Endothelial cell of umbilical vein (primary cell): ENCODE measurements around the gene DLD. TPM values are rescaled to one million over a fixed set of nuclear protein-coding genes. Genes with fewer than 3 reads are reported as not detected.

Experiments used
- BruUV-seq: library from RNA; stranded (reverse); fragments of 400-500 nt; replicated peaks from 2 replicates; lab custom pipeline; 2021; lab: Mats Ljungman, UMichigan
- CTCF ChIA-PET: fragments of 300-600, 350-600 bp; sonication (Branson Sonifier 250); formaldehyde crosslinking; loops from one replicate; lab custom pipeline; 2021; ENCODE audit warnings: antibody characterized with exemption, inconsistent platforms; lab: Charles Lee
- POLR2A ChIA-PET: fragments of 300-600, 350-600 bp; sonication (Branson Sonifier 250); formaldehyde crosslinking; loops from one replicate; lab custom pipeline; 2021; ENCODE audit warnings: antibody characterized with exemption, inconsistent platforms; lab: Charles Lee
- DNase-seq: peaks from one replicate; pipeline ENCODE4 v3.0.0-alpha.2; 2011; ENCODE audit warnings: low read depth, low spot score
- FAIRE-seq: peaks from 2 replicates; lab custom pipeline; 2011; peaks lifted over from hg19 to GRCh38; lab: Jason Lieb, UNC
- H2AFZ ChIP-seq: 2 replicates; pipeline ENCODE4 v1.6.0; 2012; ENCODE audit warnings: low read depth, low read length, control low read depth, inconsistent platforms
- H3K27ac ChIP-seq: 2 replicates; pipeline ENCODE4 v1.5.1; 2011; ENCODE audit warnings: low read depth, mild to moderate bottlenecking, control low read depth, low read length, moderate library complexity; ENCODE audit not compliant: insufficient read depth
- H3K27me3 ChIP-seq, 2 experiments: 2 replicates each; pipeline versions ENCODE4 v1.6.0 to v1.6.1; 2011; ENCODE audit warnings: low read length in 2 of 2, mixed read lengths in 1 of 2; ENCODE audit not compliant: control insufficient read depth in 2 of 2, insufficient read depth in 2 of 2
- H3K36me3 ChIP-seq, 2 experiments: 2 replicates in 1 of 2; 3 replicates in 1 of 2; pipeline ENCODE4 v1.5.1; 2011; ENCODE audit warnings: low read length in 2 of 2, mild to moderate bottlenecking in 1 of 2, moderate library complexity in 1 of 2; ENCODE audit not compliant: control insufficient read depth in 2 of 2, insufficient read depth in 2 of 2; ENCODE audit errors: extremely low read depth in 1 of 2
- H3K4me1 ChIP-seq: 3 replicates; pipeline ENCODE4 v1.5.1; 2011; ENCODE audit warnings: mild to moderate bottlenecking, low read length; ENCODE audit not compliant: control insufficient read depth, insufficient read depth; ENCODE audit errors: extremely low read depth
- H3K4me2 ChIP-seq: 2 replicates; pipeline ENCODE4 v1.6.1; 2011; ENCODE audit warnings: low read length, control low read depth, mixed read lengths; ENCODE audit not compliant: insufficient read depth
- H3K4me3 ChIP-seq, 3 experiments: fragments of 200-600 bp in 1 of 3; sonication (generic), shearing (Covaris generic) in 1 of 3; replicated peaks in 1 of 3; 2 replicates each; pipeline ENCODE4 v1.5.1; 2011 to 2016; ENCODE audit warnings: control low read depth in 3 of 3, low read length in 3 of 3, mild to moderate bottlenecking in 2 of 3, inconsistent platforms in 1 of 3, low read depth in 1 of 3, moderate library complexity in 1 of 3; ENCODE audit not compliant: insufficient read depth in 1 of 3
- H3K79me2 ChIP-seq: 2 replicates; pipeline ENCODE4 v1.6.0; 2012; ENCODE audit warnings: low read length, inconsistent platforms; ENCODE audit not compliant: control insufficient read depth, insufficient read depth
- H3K9ac ChIP-seq: replicated peaks from 2 replicates; pipeline ENCODE3; 2011; ENCODE audit warnings: low read length, control low read depth; ENCODE audit not compliant: insufficient read depth; ENCODE audit errors: extremely low read depth
- H3K9me1 ChIP-seq: replicated peaks from 3 replicates; pipeline ENCODE4 v1.6.0; 2011; ENCODE audit warnings: mild to moderate bottlenecking, low read length; ENCODE audit not compliant: control insufficient read depth, insufficient read depth; ENCODE audit errors: extremely low read depth
- H3K9me3 ChIP-seq: replicated peaks from 2 replicates; pipeline ENCODE4 v1.5.1; 2012; ENCODE audit warnings: low read length, inconsistent platforms; ENCODE audit not compliant: control insufficient read depth, insufficient read depth
- H4K20me1 ChIP-seq: replicated peaks from 2 replicates; pipeline ENCODE3; 2011; ENCODE audit warnings: mild to moderate bottlenecking, low read length; ENCODE audit not compliant: control insufficient read depth, insufficient read depth; ENCODE audit errors: extremely low read depth
- CTCF ChIP-seq, 2 donors: IDR thresholded peaks; 1 replicate in 1 of 2; 2 replicates in 1 of 2; pipeline ENCODE4 v1.5.1; 2011; ENCODE audit warnings: low read length in 2 of 2, mild to moderate bottlenecking in 2 of 2, moderate library complexity in 2 of 2, control low read depth in 1 of 2, inconsistent platforms in 1 of 2, low read depth in 1 of 2; ENCODE audit not compliant: insufficient read depth in 1 of 2; ENCODE audit errors: extremely low read depth in 1 of 2
- EZH2 ChIP-seq: IDR thresholded peaks from 2 replicates; pipeline ENCODE4 v1.6.1; 2012; ENCODE audit warnings: borderline replicate concordance, low read depth, mild to moderate bottlenecking, moderate library complexity, low read length, inconsistent platforms; ENCODE audit not compliant: severe bottlenecking
- FOS ChIP-seq: IDR thresholded peaks from 2 replicates; pipeline ENCODE4 v1.6.1; 2011; ENCODE audit warnings: mild to moderate bottlenecking, low read length, moderate library complexity, borderline replicate concordance; ENCODE audit not compliant: insufficient read depth
- GATA2 ChIP-seq: IDR thresholded peaks from 2 replicates; pipeline ENCODE4 v1.7.0; 2011; ENCODE audit warnings: low read depth, mild to moderate bottlenecking, moderate library complexity, mixed read lengths, low read length; ENCODE audit not compliant: insufficient read length, insufficient read depth
- JUN ChIP-seq: IDR thresholded peaks from 2 replicates; pipeline ENCODE4 v1.6.1; 2011; ENCODE audit warnings: borderline replicate concordance, low read depth; ENCODE audit not compliant: insufficient read length, insufficient read depth
- MAX ChIP-seq: IDR thresholded peaks from 2 replicates; pipeline ENCODE4 v1.6.1; 2011; ENCODE audit not compliant: insufficient read depth, insufficient read length
- MYC ChIP-seq: IDR thresholded peaks from one replicate; pipeline ENCODE4 v1.6.1; 2011; ENCODE audit warnings: mild to moderate bottlenecking, low read depth, low read length
- POLR2A ChIP-seq: IDR thresholded peaks from 2 replicates; pipeline ENCODE4 v1.6.1; 2012; ENCODE audit warnings: low read depth, mild to moderate bottlenecking, control low read depth, low read length
- POLR2AphosphoS5 ChIP-seq: IDR thresholded peaks from 2 replicates; pipeline ENCODE4 v1.6.1; 2012; ENCODE audit warnings: low read depth, mild to moderate bottlenecking, control low read depth, low read length, moderate library complexity; ENCODE audit not compliant: insufficient read depth
- dilution Hi-C: fragments of 300-500 bp; cut with MboI; formaldehyde crosslinking; loops from one replicate; pipeline ENCODE4 v1.15.0; 2019; ENCODE audit warnings: low sequenced_read_pairs; ENCODE audit not compliant: extremely low pct_ligation_motif_present
- intact Hi-C: fragments of 100-400 bp; cut with micrococcal nuclease; formaldehyde crosslinking; loops from one replicate; pipeline ENCODE4 v1.10.0; 2022
- polyA plus RNA-seq, 4 experiments: library from polyadenylated mRNA; depleted of rRNA in 3 of 4; stranded (reverse) in 3 of 4; unstranded in 1 of 4; fragments of >200 nt; gene quantifications; 2 replicates each; pipeline versions ENCODE4 v1.2.1 to v1.2.3, GENCODE V29; 2011 to 2012; ENCODE audit warnings: missing spikeins in 1 of 4
- total RNA-seq: library from RNA; stranded (reverse); gene quantifications from 2 replicates; pipeline ENCODE4 v1.2.3, GENCODE V29; 2021

DLD gene
- total and polyA plus RNA-seq, 2 donors (not counting 3 experiments of a cell fraction or from before 2014, with no cell fraction given) = 61.7 to 95.0 TPM

GRCh38 chr7:107953924-107954303 is 62.9 kb downstream of the DLD start:
- TF ChIP-seq POLR2A (no peak), POLR2AphosphoS5 (no peak), EZH2 (no peak), FOS (no peak), MAX (no peak), MYC (no peak), GATA2 (no peak)
- Histone ChIP-seq H3K79me2 (peaks cover 24% of the 10 kb centered on the region), H3K27me3 (no peaks in the 10 kb centered on the region), H3K4me1 (peaks cover 51% of the 10 kb centered on the region), H3K4me3 (no peak overlapping the region), H3K36me3 (peaks cover 46 to 61% of the 10 kb centered on the region in 2 experiments), H4K20me1 (no peaks in the 10 kb centered on the region), H3K9me1 (no peaks in the 10 kb centered on the region), H3K9me3 (no peaks in the 10 kb centered on the region), H3K27ac (no peak overlapping the region), H2AFZ (no peak overlapping the region), H3K4me2 (no peak overlapping the region), H3K9ac (no peak overlapping the region)
- DNase-seq = no peak
- dilution Hi-C loops (no loop called here), intact Hi-C loops (no loop called here)
- FAIRE-seq = no peak
- POLR2A ChIA-PET = interaction anchor here (0.6 kb wide), 1 partner anchor 55 kb away, joined by 3 read pairs; no protein-coding TSS in a partner anchor
- BruUV-seq = no TSS peak
- CTCF ChIA-PET = interaction anchor here (1.7 kb wide), 1 partner anchor 192 kb away, joined by 5 read pairs; no protein-coding TSS in a partner anchor

GRCh38 chr7:107955394-107955793 is 64.4 kb downstream of the DLD start:
- H2AFZ ChIP-seq = no peak overlapping the region
- DNase-seq (no peak), FAIRE-seq (no peak)
- no TSS peak for BruUV-seq
- H3K36me3 ChIP-seq = peaks cover 60 to 73% of the 10 kb centered on the region in 2 experiments
- H3K4me1 ChIP-seq = peaks cover 36% of the 10 kb centered on the region
- dilution Hi-C loops = no loop called here
- no peaks in the 10 kb centered on the region for H3K9me3 ChIP-seq
- intact Hi-C loops = no loop called here
- no peaks in the 10 kb centered on the region for H3K27me3 ChIP-seq
- H3K27ac ChIP-seq = no peak overlapping the region
- ChIA-PET CTCF (interaction anchor here (1.2 to 1.7 kb wide), 2 partner anchors 28 to 191 kb away, joined by 3 to 7 read pairs; no protein-coding TSS in a partner anchor), POLR2A (no interaction called here)
- no peaks in the 10 kb centered on the region for H3K9me1 ChIP-seq
- no peak overlapping the region for H3K4me3 ChIP-seq
- no peak for TF ChIP-seq FOS
- TF ChIP-seq POLR2A = no peak
- TF ChIP-seq POLR2AphosphoS5 = no peak
- no peak for TF ChIP-seq MYC
- TF ChIP-seq GATA2 = no peak
- TF ChIP-seq EZH2 = no peak
- TF ChIP-seq JUN = no peak
- TF ChIP-seq CTCF (IDR thresholded peaks at IDR 0.05; ENCODE audit: extremely low read depth in 1 of 2, insufficient read depth in 1 of 2, low read depth in 1 of 2, low read length in 2 of 2) = no peak
- no peak for TF ChIP-seq MAX
- H3K79me2 ChIP-seq = peaks cover 32% of the 10 kb centered on the region
- H3K4me2 ChIP-seq = no peak overlapping the region
- no peaks in the 10 kb centered on the region for H4K20me1 ChIP-seq
- no peak overlapping the region for H3K9ac ChIP-seq
